Nephron (organoid): Measurements from ENCODE around the gene CLEC2D.
"Not testable (repeated sequence)": the region's sequence is repeated elsewhere in the genome, so short reads cannot be mapped to it uniquely, and the experiment has no call there.

Experiments used
- H3K27ac Mint-ChIP-seq, 3 experiments: 2 replicates each; pipeline ENCODE4 v1.8.0; 2020; ENCODE audit warnings: mixed read lengths in 3 of 3, mild to moderate bottlenecking in 2 of 3, moderate library complexity in 1 of 3
- H3K27me3 Mint-ChIP-seq: 2 replicates; pipeline ENCODE4 v1.8.0; 2021; ENCODE audit warnings: low read depth, mild to moderate bottlenecking, moderate library complexity, mixed read lengths
- H3K36me3 Mint-ChIP-seq: 2 replicates; pipeline ENCODE4 v1.8.0; 2020; ENCODE audit warnings: low read depth, mixed read lengths
- H3K4me1 Mint-ChIP-seq: 2 replicates; pipeline ENCODE4 v1.8.0; 2020; ENCODE audit warnings: mixed read lengths
- H3K4me3 Mint-ChIP-seq, 3 experiments: 2 replicates each; pipeline ENCODE4 v1.8.0; 2020; ENCODE audit warnings: mild to moderate bottlenecking in 3 of 3, mixed read lengths in 3 of 3, moderate library complexity in 2 of 3
- H3K9me3 Mint-ChIP-seq: 2 replicates; pipeline ENCODE4 v1.8.0; 2020; ENCODE audit warnings: mixed read lengths
- TF ChIP-seq, protein P1 (sequence below), 3 experiments: fragments of 200-600 bp; sonication (generic); IDR thresholded peaks; one replicate each; pipeline ENCODE4 v1.5.0; 2021; ENCODE audit warnings: antibody characterized with exemption in 3 of 3; ENCODE audit not compliant: unreplicated experiment in 3 of 3

CLEC2D gene

DNA sequence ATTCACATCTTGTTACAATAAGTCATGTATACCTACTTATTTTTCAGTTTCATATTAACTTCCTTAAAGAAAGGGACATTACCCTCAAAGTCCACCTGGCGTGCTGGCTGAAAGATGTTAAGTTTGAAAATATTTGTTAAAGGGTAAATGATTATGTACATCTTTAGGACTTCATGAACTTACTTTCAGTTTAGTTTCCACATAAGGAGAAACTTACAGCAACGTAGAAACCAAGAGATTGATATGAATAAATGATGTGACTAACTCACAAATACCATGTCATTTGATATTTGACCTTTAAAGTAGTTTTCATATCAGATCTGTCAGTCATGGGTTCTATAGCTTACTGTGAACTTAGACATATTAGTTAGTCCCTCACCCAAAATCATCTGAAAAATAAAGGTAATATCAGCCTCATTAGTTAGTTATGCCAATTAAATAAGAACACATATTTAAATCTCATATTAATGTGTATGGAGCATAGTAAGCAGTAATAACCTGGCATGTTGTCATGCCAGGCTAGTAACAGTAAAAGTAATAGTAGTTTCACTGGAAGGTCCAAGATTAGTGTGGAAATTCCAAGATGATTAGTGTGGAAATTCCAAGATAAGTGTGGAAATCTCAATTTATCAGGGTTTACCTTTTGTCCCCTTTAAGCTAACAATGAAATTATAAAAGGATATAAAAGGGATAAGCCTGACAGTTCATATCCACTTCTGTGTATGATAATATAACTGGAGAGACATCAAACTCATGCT is 1.9 kb upstream of the CLEC2D start:
- H3K27me3 Mint-ChIP-seq: no peaks in the 10 kb centered on the region
- TF ChIP-seq, protein P1, sequence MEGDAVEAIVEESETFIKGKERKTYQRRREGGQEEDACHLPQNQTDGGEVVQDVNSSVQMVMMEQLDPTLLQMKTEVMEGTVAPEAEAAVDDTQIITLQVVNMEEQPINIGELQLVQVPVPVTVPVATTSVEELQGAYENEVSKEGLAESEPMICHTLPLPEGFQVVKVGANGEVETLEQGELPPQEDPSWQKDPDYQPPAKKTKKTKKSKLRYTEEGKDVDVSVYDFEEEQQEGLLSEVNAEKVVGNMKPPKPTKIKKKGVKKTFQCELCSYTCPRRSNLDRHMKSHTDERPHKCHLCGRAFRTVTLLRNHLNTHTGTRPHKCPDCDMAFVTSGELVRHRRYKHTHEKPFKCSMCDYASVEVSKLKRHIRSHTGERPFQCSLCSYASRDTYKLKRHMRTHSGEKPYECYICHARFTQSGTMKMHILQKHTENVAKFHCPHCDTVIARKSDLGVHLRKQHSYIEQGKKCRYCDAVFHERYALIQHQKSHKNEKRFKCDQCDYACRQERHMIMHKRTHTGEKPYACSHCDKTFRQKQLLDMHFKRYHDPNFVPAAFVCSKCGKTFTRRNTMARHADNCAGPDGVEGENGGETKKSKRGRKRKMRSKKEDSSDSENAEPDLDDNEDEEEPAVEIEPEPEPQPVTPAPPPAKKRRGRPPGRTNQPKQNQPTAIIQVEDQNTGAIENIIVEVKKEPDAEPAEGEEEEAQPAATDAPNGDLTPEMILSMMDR (IDR thresholded peaks at IDR 0.05; ENCODE audit: unreplicated experiment in 3 of 3): no peak
- H3K9me3 Mint-ChIP-seq: no peaks in the 10 kb centered on the region
- peaks cover 4% of the 10 kb centered on the region for H3K4me1 Mint-ChIP-seq
- H3K4me3 Mint-ChIP-seq: no peak overlapping the region
- H3K27ac Mint-ChIP-seq: peak overlapping the region in 2 of 3 experiments; percentile 20 to 32
- H3K36me3 Mint-ChIP-seq: peaks cover 61% of the 10 kb centered on the region

DNA sequence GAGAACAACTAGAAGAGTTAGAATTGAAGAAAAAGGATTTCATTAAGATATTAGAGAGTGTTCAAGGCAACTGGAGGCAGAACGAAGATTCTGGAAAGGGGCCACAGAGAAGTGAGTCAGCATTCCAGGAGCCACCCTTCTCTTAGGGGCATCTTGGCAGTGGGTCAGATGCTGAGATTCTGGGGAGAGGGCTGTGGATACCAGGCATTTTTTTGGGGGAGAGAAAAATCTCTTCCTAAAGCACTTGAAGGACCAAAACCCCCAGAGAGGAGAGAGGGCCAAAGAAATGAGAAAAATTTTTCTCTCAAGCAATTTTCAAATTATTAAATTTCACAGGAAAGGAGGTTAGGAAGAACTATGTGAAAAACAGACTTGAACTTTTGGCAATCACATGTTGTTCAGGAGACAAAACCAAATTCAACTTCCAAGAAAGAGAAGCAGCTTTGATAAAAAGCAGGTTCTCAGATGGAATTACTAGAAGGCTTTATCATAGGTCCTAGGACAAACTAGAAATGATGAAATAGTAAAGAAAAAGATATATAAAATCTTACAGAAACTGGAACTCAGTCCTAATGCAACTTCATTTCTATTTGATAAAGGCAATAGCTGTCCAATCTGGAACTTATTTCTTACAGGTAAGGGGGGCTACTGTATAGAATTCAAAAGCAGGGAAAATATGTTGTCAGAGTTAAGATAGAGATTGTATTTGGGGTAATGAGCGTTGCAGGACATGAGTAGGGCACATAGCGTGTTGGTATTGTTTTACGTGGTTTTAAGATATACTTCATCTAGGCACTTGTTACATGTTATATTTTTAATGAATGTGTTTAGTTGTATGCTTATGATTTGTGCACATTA is 1.1 kb upstream of the CLEC2D start:
- Mint-ChIP-seq H3K36me3 (peaks cover 62% of the 10 kb centered on the region), H3K4me3 (no peak overlapping the region), H3K9me3 (no peaks in the 10 kb centered on the region), H3K27ac (peak overlapping the region in 1 of 3 experiments; percentile 20), H3K4me1 (peaks cover 4% of the 10 kb centered on the region), H3K27me3 (no peaks in the 10 kb centered on the region)
- TF ChIP-seq, protein P1 (IDR thresholded peaks at IDR 0.05; ENCODE audit: unreplicated experiment in 3 of 3): no peak

DNA sequence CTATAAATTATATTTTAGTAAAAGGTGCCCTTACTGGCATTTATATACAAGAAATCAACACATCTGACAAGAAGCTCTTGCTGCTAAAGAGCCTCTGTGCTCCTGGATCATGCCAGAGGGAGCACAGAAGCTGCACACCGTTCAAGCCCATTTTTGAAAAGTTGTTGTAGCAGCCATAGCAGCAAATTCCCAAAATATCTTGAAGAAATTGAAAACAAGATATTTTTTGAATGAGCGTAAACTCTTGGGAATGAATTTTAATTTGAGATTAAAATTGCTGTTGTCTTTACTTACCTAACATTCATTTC is 540 bp upstream of the CLEC2D start:
- H3K27ac Mint-ChIP-seq: no peak overlapping the region
- no peak overlapping the region for H3K4me3 Mint-ChIP-seq
- H3K9me3 Mint-ChIP-seq: no peaks in the 10 kb centered on the region
- TF ChIP-seq, protein P1 (IDR thresholded peaks at IDR 0.05; ENCODE audit: unreplicated experiment in 3 of 3): no peak
- peaks cover 4% of the 10 kb centered on the region for H3K4me1 Mint-ChIP-seq
- no peaks in the 10 kb centered on the region for H3K27me3 Mint-ChIP-seq
- H3K36me3 Mint-ChIP-seq: peaks cover 58% of the 10 kb centered on the region

DNA sequence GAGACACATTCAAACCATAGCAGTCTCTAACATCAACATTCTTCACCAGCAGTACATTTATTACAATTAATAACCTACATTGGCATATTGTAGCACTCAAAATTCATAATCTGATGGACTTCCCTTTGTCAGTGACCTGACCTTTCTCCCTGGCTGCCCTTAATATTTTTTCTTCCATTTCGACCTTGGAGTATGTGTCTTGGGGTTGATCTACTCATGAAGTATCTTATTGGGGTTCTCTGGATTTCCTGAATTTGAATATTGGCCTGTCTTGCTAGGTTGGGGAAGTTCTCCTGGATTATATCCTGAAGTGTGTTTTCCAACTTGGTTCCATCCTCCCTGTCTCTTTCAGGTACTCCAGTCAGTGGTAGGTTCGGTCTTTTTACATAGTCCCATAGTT is 2.8 kb downstream of the CLEC2D start:
- peaks cover 58% of the 10 kb centered on the region for H3K36me3 Mint-ChIP-seq
- H3K9me3 Mint-ChIP-seq: peaks cover 10% of the 10 kb centered on the region
- H3K27me3 Mint-ChIP-seq, H3K4me3 Mint-ChIP-seq, H3K4me1 Mint-ChIP-seq, H3K27ac Mint-ChIP-seq: not testable (repeated sequence)

DNA sequence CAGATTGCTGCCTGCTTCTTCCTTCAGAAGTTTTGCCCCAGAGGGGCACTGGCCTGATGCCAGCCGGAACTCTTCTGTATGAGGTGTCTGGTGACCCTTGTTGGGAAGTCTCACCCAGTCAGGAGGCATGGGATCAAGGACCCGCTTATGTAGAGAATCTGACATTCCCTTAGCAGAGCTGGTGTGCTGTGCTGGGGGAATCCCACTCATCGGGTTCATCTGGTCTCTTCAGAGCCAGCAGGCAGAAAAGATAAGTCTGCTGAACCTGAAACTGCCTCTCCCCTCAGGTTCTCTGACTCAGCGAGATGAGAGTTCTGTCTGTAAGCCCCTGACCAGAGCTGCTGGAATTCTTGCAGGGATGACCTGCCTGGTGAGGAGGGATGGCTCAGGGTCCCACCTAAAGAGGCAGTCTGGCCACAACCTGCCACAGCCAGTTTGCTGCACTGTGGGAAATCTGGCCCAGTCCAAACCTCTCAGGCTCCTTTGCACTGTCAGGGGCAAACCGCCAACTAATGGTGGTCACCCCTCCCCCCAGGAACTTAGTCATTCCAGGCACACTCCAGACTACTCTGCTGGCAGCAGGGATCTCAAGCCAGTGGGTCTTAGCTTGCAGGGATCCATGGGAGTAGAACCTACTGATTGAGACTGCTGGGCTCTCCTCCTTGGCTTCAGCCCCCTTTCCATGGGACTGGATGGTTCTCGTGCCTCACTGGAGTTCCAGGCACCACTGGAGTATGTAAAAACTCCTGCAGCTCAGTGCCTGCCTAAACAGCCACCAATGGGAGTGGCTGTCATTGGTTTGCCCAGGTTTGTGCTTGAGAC is 4.1 kb downstream of the CLEC2D start:
- TF ChIP-seq, protein P1 (IDR thresholded peaks at IDR 0.05; ENCODE audit: unreplicated experiment in 3 of 3): no peak
- Mint-ChIP-seq H3K27ac (no peak overlapping the region), H3K27me3 (no peaks in the 10 kb centered on the region), H3K4me3 (no peak overlapping the region), H3K36me3 (peaks cover 65% of the 10 kb centered on the region), H3K9me3 (peaks cover 11% of the 10 kb centered on the region), H3K4me1 (no peaks in the 10 kb centered on the region)

DNA sequence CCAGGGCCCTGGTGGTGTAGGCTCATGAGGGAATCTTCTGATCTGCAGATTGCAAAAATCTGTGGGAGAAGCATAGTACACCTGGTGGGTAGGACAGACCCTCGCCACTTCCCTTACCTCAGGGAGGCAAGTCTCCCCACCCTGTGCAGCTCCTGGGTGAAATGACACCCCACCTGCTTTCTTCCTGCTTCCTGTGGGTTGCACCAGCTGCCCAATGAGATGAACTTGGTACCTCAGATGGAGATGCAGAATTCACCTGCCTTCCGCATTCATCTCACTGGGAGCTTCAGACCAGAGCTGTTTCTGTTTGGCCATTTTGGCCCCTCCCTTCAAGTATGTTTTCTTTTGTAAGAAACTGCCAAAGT is 4.7 kb downstream of the CLEC2D start:
- Mint-ChIP-seq H3K36me3 (peaks cover 66% of the 10 kb centered on the region), H3K4me1 (no peaks in the 10 kb centered on the region), H3K9me3 (peaks cover 11% of the 10 kb centered on the region), H3K27me3 (no peaks in the 10 kb centered on the region), H3K27ac (no peak overlapping the region), H3K4me3 (no peak overlapping the region)
- TF ChIP-seq, protein P1 (IDR thresholded peaks at IDR 0.05; ENCODE audit: unreplicated experiment in 3 of 3): no peak

DNA sequence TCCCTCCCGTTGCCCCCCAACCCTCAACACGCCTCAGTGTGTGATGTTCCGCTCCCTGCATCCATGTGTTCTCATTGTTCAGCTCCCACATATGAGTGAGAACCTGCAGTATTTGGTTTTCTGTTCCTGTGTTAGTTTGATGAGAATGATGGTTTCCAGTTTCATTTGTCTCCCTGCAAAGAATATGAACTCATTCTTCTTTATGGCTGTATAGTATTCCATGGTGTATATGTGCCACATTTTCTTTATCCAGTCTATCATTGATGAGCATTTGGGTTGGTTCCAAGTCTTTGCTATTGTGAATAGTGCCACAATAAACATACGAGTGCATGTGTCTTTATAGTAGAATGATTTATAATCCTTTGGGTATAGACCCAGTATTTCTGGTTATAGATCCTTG is 13.0 kb downstream of the CLEC2D start:
- not testable (repeated sequence) for H3K4me3 Mint-ChIP-seq, H3K27ac Mint-ChIP-seq, H3K27me3 Mint-ChIP-seq, H3K4me1 Mint-ChIP-seq
- Mint-ChIP-seq H3K36me3 (peaks cover 80% of the 10 kb centered on the region), H3K9me3 (peaks cover 20% of the 10 kb centered on the region)

DNA sequence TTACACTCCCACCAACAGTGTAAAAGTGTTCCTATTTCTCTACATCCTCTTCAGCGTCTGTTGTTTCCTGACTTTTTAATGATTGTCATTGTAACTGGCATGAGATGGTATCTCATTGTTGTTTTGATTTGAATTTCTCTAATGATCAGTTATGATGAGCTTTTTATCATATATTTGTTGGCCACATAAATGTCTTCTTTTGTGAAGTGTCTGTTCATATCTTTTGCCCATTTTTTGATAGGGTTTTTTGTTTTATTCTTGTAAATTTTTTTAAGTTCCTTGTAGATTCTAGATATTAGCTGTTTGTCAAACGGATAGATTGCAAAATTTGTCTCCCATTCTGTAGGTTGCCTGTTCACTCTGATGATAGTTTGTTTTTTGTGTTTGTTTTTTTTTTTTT is 13.4 kb downstream of the CLEC2D start:
- not testable (repeated sequence) for H3K27ac Mint-ChIP-seq, H3K4me3 Mint-ChIP-seq, H3K27me3 Mint-ChIP-seq, H3K4me1 Mint-ChIP-seq
- Mint-ChIP-seq H3K9me3 (peaks cover 20% of the 10 kb centered on the region), H3K36me3 (peaks cover 79% of the 10 kb centered on the region)

DNA sequence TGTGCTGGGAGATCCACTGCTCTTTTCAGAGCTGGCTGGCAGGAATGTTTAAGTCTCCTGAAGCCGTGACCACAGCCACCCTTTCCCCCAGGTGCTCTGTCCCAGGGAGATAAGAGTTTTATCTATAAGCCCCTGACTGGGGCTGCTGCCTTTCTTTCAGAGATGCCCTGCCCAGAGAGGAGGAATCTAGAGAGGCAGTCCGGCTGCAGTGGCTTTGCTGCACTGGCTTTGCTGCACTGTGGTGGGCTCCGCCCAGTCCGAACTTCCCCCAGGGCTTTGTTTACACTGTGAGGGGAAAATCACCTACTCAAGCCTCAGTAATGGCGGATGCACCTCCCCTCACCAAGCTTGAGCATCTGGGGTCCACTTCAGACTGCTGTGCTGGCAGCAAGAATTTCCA is 15.9 kb downstream of the CLEC2D start:
- H3K9me3 Mint-ChIP-seq: peaks cover 20% of the 10 kb centered on the region

More for the DNA sequence above, 15.9 kb downstream of the CLEC2D start:
- not testable (repeated sequence) for H3K4me3 Mint-ChIP-seq, H3K4me1 Mint-ChIP-seq, H3K27ac Mint-ChIP-seq, H3K27me3 Mint-ChIP-seq
- H3K36me3 Mint-ChIP-seq: peaks cover 83% of the 10 kb centered on the region
